Trophoblast cell (in vitro differentiated cells and primary cell): ENCODE measurements around the gene CWF19L1.
"Not testable (repeated sequence)": the region's sequence is repeated elsewhere in the genome, so short reads cannot be mapped to it uniquely, and the experiment has no call there.

Experiments
- DNase-seq, 2 donors: peaks; one replicate each; pipeline ENCODE4 v3.0.0-alpha.2; 2016
- H2AFZ ChIP-seq: 2 replicates; pipeline ENCODE4 v1.6.1; 2013; ENCODE audit warnings: low read length, moderate library complexity, mild to moderate bottlenecking; ENCODE audit not compliant: insufficient read depth, poor library complexity
- H2AK5ac ChIP-seq: 2 replicates; pipeline ENCODE4 v1.6.1; 2013; ENCODE audit warnings: mild to moderate bottlenecking, low read length
- H2BK120ac ChIP-seq: 2 replicates; pipeline ENCODE4 v1.6.1; 2013; ENCODE audit warnings: low read length, mild to moderate bottlenecking, moderate library complexity; ENCODE audit not compliant: insufficient read depth, poor library complexity
- H2BK12ac ChIP-seq: 2 replicates; pipeline ENCODE4 v1.6.1; 2013; ENCODE audit warnings: mild to moderate bottlenecking, low read length, moderate library complexity
- H2BK5ac ChIP-seq: 2 replicates; pipeline ENCODE4 v1.6.1; 2013; ENCODE audit warnings: low read length, low read depth, moderate library complexity, mild to moderate bottlenecking; ENCODE audit not compliant: poor library complexity
- H3K14ac ChIP-seq: 2 replicates; pipeline ENCODE4 v1.6.1; 2013; ENCODE audit warnings: mild to moderate bottlenecking, low read length
- H3K18ac ChIP-seq: 2 replicates; pipeline ENCODE4 v1.6.1; 2013; ENCODE audit warnings: mild to moderate bottlenecking, low read length
- H3K23ac ChIP-seq: 2 replicates; pipeline ENCODE4 v1.6.1; 2013; ENCODE audit warnings: low read length
- H3K27ac ChIP-seq: 2 replicates; pipeline ENCODE4 v1.5.1; 2013; ENCODE audit warnings: low read depth, mild to moderate bottlenecking, inconsistent platforms, low read length, moderate library complexity
- H3K27me3 ChIP-seq: 2 replicates; pipeline ENCODE4 v1.6.1; 2013; ENCODE audit warnings: inconsistent platforms, mild to moderate bottlenecking, low read length, moderate library complexity; ENCODE audit not compliant: insufficient read depth
- H3K36me3 ChIP-seq, 2 experiments: 1 replicate in 1 of 2; 2 replicates in 1 of 2; pipeline ENCODE4 v1.6.1; 2013; ENCODE audit warnings: low read length in 2 of 2, mild to moderate bottlenecking in 2 of 2, moderate library complexity in 1 of 2; ENCODE audit not compliant: insufficient read depth in 2 of 2, control insufficient read depth in 1 of 2
- H3K4ac ChIP-seq: 2 replicates; pipeline ENCODE4 v1.6.1; 2013; ENCODE audit warnings: low read depth, mild to moderate bottlenecking, low read length, moderate library complexity
- H3K4me1 ChIP-seq, 2 experiments: 1 replicate in 1 of 2; 2 replicates in 1 of 2; pipeline ENCODE4 v1.6.1; 2013; ENCODE audit warnings: low read length in 2 of 2, mild to moderate bottlenecking in 2 of 2, moderate library complexity in 1 of 2; ENCODE audit not compliant: insufficient read depth in 2 of 2, control insufficient read depth in 1 of 2
- H3K4me2 ChIP-seq: 2 replicates; pipeline ENCODE4 v1.6.1; 2013; ENCODE audit warnings: inconsistent platforms, mild to moderate bottlenecking, low read length, moderate library complexity
- H3K4me3 ChIP-seq: 2 replicates; pipeline ENCODE4 v1.5.1; 2013; ENCODE audit warnings: mild to moderate bottlenecking, low read depth, low read length, inconsistent platforms
- H3K79me1 ChIP-seq: one replicate; pipeline ENCODE4 v1.6.1; 2013; ENCODE audit warnings: low read length
- H3K79me2 ChIP-seq: 2 replicates; pipeline ENCODE4 v1.6.1; 2013; ENCODE audit warnings: low read length, mild to moderate bottlenecking; ENCODE audit not compliant: control insufficient read depth, insufficient read depth, poor library complexity
- H3K9ac ChIP-seq: 2 replicates; pipeline ENCODE4 v1.6.1; 2013; ENCODE audit warnings: mild to moderate bottlenecking, low read length
- H3K9me3 ChIP-seq: 2 replicates; pipeline ENCODE4 v1.6.1; 2013; ENCODE audit warnings: low read depth, mild to moderate bottlenecking, control low read depth, inconsistent platforms, low read length; ENCODE audit not compliant: insufficient read depth
- H4K12ac ChIP-seq: 2 replicates; pipeline ENCODE4 v1.6.1; 2013; ENCODE audit warnings: low read depth, mild to moderate bottlenecking, low read length, moderate library complexity
- H4K8ac ChIP-seq: 2 replicates; pipeline ENCODE4 v1.6.1; 2013; ENCODE audit warnings: low read depth, mild to moderate bottlenecking, low read length, moderate library complexity
- H4K91ac ChIP-seq: one replicate; pipeline ENCODE4 v1.6.1; 2013; ENCODE audit warnings: low read depth, mild to moderate bottlenecking, low read length, moderate library complexity
- whole genome bisulfite sequencing: extraction: QIAGEN DNeasy Blood & Tissue Kit; methylation state at CpG from one replicate; pipeline ENCODE4 v1.1.7; 2013; ENCODE audit warnings: missing lambda C conversion rate; ENCODE audit not compliant: insufficient read length, insufficient coverage; ENCODE audit errors: extremely low coverage; 5-methylcytosine and 5-hydroxymethylcytosine counted together

The CWF19L1 gene

GRCh38 chr10:100306861-100307260, 39.4 kb upstream of the CWF19L1 start:
- H3K79me2 ChIP-seq = no peaks in the 10 kb centered on the region
- no peak overlapping the region for H2BK120ac ChIP-seq
- no peak overlapping the region for H3K4ac ChIP-seq
- no peak overlapping the region for H3K18ac ChIP-seq
- no peak overlapping the region for H4K8ac ChIP-seq
- no peaks in the 10 kb centered on the region for H3K79me1 ChIP-seq
- DNase-seq = peak; percentile 49 to 88
- H4K12ac ChIP-seq = no peak overlapping the region
- WGBS = no CpG with 5 or more reads among the region's 5 CpGs
- no peak overlapping the region for H3K27ac ChIP-seq
- H3K4me2 ChIP-seq = no peak overlapping the region
- H3K9ac ChIP-seq = no peak overlapping the region
- H2AFZ ChIP-seq = no peak overlapping the region
- no peak overlapping the region for H3K4me3 ChIP-seq
- no peak overlapping the region for H2AK5ac ChIP-seq
- no peak overlapping the region for H3K23ac ChIP-seq
- no peak overlapping the region for H2BK5ac ChIP-seq
- no peaks in the 10 kb centered on the region for H3K9me3 ChIP-seq
- no peaks in the 10 kb centered on the region for H3K4me1 ChIP-seq
- no peak overlapping the region for H4K91ac ChIP-seq
- H3K14ac ChIP-seq = no peak overlapping the region
- H3K27me3 ChIP-seq = no peaks in the 10 kb centered on the region
- no peaks in the 10 kb centered on the region for H3K36me3 ChIP-seq
- no peak overlapping the region for H2BK12ac ChIP-seq

GRCh38 chr10:100304414-100304813, 37.0 kb upstream of the CWF19L1 start:
- Histone ChIP-seq H3K18ac (no peak overlapping the region), H3K4me2 (no peak overlapping the region), H4K12ac (no peak overlapping the region), H3K23ac (no peak overlapping the region), H3K4me1 (peaks cover 0 to 2% of the 10 kb centered on the region in 2 experiments), H3K4me3 (no peak overlapping the region), H2AFZ (no peak overlapping the region), H3K27me3 (no peaks in the 10 kb centered on the region), H2BK5ac (no peak overlapping the region), H3K9ac (no peak overlapping the region), H3K4ac (no peak overlapping the region), H3K14ac (no peak overlapping the region), H3K27ac (no peak overlapping the region), H3K79me1 (no peaks in the 10 kb centered on the region), H2BK12ac (no peak overlapping the region), H3K9me3 (peaks cover 2% of the 10 kb centered on the region), H3K79me2 (no peaks in the 10 kb centered on the region), H3K36me3 (no peaks in the 10 kb centered on the region), H2BK120ac (no peak overlapping the region), H4K8ac (no peak overlapping the region), H2AK5ac (no peak overlapping the region), H4K91ac (no peak overlapping the region)
- WGBS = no CpG with 5 or more reads among the region's 3 CpGs
- no peak for DNase-seq

- H3K27ac ChIP-seq = no peak overlapping the region
Measured at GRCh38 chr10:100303724-100304319, 36.4 kb upstream of the CWF19L1 start.

DNA sequence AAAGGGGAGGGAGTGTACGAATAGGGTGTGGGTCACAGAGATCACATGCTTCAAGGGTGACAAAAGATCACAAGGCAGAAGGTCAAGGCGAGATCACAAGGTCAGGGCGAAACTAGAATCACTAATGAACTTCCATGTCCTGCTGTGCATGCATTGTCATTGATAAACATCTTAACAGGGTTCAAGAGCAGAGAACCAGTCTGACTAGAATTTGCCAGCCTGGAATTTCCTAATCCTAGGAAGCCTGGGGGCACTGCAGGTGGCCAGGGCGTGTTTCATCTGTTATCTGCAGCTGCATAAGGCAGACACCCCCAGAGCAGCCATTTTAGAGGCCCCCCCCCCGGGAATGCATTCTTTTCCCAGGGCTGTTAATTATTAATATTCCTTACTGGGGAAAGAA, 33.7 kb upstream of the CWF19L1 start:
- not testable (repeated sequence) for H4K91ac ChIP-seq, H3K79me1 ChIP-seq, H2AK5ac ChIP-seq, H2BK12ac ChIP-seq, H2AFZ ChIP-seq, H3K27ac ChIP-seq, H2BK120ac ChIP-seq, H3K4me2 ChIP-seq, H3K9ac ChIP-seq, H3K4ac ChIP-seq, H3K27me3 ChIP-seq, H3K4me1 ChIP-seq, H2BK5ac ChIP-seq, H3K36me3 ChIP-seq, H4K12ac ChIP-seq, H3K9me3 ChIP-seq, H4K8ac ChIP-seq, H3K23ac ChIP-seq, H3K4me3 ChIP-seq, H3K14ac ChIP-seq, H3K79me2 ChIP-seq, H3K18ac ChIP-seq
- WGBS = no CpG with 5 or more reads among the region's 5 CpGs
- DNase-seq = peak; percentile 86

More at GRCh38 chr10:100303724-100304319, 36.4 kb upstream of the CWF19L1 start:
- no peaks in the 10 kb centered on the region for H3K79me1 ChIP-seq
- no peak overlapping the region for H3K4ac ChIP-seq
- no peak overlapping the region for H3K9ac ChIP-seq
- no peak overlapping the region for H2BK120ac ChIP-seq
- H4K8ac ChIP-seq = no peak overlapping the region
- no peak overlapping the region for H2AK5ac ChIP-seq
- peaks cover 0 to 2% of the 10 kb centered on the region in 2 experiments for H3K4me1 ChIP-seq
- peaks cover 2% of the 10 kb centered on the region for H3K9me3 ChIP-seq
- no peak overlapping the region for H2AFZ ChIP-seq
- no peaks in the 10 kb centered on the region for H3K79me2 ChIP-seq
- no peak overlapping the region for H3K14ac ChIP-seq
- no peaks in the 10 kb centered on the region for H3K27me3 ChIP-seq
- no CpG with 5 or more reads among the region's 7 CpGs for WGBS
- no peak overlapping the region for H3K4me2 ChIP-seq
- no peak overlapping the region for H3K23ac ChIP-seq
- no peaks in the 10 kb centered on the region for H3K36me3 ChIP-seq
- H3K18ac ChIP-seq = no peak overlapping the region
- H4K91ac ChIP-seq = no peak overlapping the region
- no peak overlapping the region for H2BK12ac ChIP-seq
- peak in 1 of 2 donors; percentile 61 for DNase-seq
- H3K4me3 ChIP-seq = no peak overlapping the region
- H2BK5ac ChIP-seq = no peak overlapping the region
- H4K12ac ChIP-seq = no peak overlapping the region
